ENCODE data around the gene SEMA6A.

Gene SEMA6A

GRCh38 chr5:116576053-116576713 lies 1.6 kb upstream of the SEMA6A start:
- peak; percentile 63 for ATAC-seq
- TF ChIP-seq ESRRG (CRISPR knock-in tag; IDR thresholded peaks at IDR 0.05): no peak
- TF ChIP-seq ZNF565 (CRISPR knock-in tag; conservative IDR thresholded peaks at IDR 0.05; ENCODE audit: low read depth): no peak
- no peak for TF ChIP-seq PPARA (CRISPR knock-in tag; IDR thresholded peaks at IDR 0.05; ENCODE audit: borderline replicate concordance)
- TF ChIP-seq, protein P1, sequence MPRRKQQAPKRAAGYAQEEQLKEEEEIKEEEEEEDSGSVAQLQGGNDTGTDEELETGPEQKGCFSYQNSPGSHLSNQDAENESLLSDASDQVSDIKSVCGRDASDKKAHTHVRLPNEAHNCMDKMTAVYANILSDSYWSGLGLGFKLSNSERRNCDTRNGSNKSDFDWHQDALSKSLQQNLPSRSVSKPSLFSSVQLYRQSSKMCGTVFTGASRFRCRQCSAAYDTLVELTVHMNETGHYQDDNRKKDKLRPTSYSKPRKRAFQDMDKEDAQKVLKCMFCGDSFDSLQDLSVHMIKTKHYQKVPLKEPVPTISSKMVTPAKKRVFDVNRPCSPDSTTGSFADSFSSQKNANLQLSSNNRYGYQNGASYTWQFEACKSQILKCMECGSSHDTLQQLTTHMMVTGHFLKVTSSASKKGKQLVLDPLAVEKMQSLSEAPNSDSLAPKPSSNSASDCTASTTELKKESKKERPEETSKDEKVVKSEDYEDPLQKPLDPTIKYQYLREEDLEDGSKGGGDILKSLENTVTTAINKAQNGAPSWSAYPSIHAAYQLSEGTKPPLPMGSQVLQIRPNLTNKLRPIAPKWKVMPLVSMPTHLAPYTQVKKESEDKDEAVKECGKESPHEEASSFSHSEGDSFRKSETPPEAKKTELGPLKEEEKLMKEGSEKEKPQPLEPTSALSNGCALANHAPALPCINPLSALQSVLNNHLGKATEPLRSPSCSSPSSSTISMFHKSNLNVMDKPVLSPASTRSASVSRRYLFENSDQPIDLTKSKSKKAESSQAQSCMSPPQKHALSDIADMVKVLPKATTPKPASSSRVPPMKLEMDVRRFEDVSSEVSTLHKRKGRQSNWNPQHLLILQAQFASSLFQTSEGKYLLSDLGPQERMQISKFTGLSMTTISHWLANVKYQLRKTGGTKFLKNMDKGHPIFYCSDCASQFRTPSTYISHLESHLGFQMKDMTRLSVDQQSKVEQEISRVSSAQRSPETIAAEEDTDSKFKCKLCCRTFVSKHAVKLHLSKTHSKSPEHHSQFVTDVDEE (CRISPR knock-in tag; IDR thresholded peaks at IDR 0.05): no peak
- TF ChIP-seq ARNTL (CRISPR knock-in tag; IDR thresholded peaks at IDR 0.05; ENCODE audit: borderline replicate concordance, low read depth): no peak
- no peak for TF ChIP-seq POU6F1 (CRISPR knock-in tag; IDR thresholded peaks at IDR 0.05; ENCODE audit: borderline replicate concordance, low read depth)
- no peak for TF ChIP-seq ZNF8 (CRISPR knock-in tag; IDR thresholded peaks at IDR 0.05)
- TF ChIP-seq OSR1 (CRISPR knock-in tag; IDR thresholded peaks at IDR 0.05): no peak
- no peak for TF ChIP-seq PATZ1 (CRISPR knock-in tag; IDR thresholded peaks at IDR 0.05; ENCODE audit: borderline replicate concordance)
- TF ChIP-seq BACH2 (CRISPR knock-in tag; IDR thresholded peaks at IDR 0.05; ENCODE audit: borderline replicate concordance): no peak
- no peak for TF ChIP-seq ZC3H10 (CRISPR knock-in tag; IDR thresholded peaks at IDR 0.05)
- TF ChIP-seq TOX (CRISPR knock-in tag; IDR thresholded peaks at IDR 0.05; ENCODE audit: borderline replicate concordance): no peak
- TF ChIP-seq ISL1 (CRISPR knock-in tag; IDR thresholded peaks at IDR 0.05): no peak
- TF ChIP-seq RARB (CRISPR knock-in tag; IDR thresholded peaks at IDR 0.05): no peak
- TF ChIP-seq CREB5 (CRISPR knock-in tag; IDR thresholded peaks at IDR 0.05; ENCODE audit: low read depth): no peak
- no peak for TF ChIP-seq GLIS3 (CRISPR knock-in tag; IDR thresholded peaks at IDR 0.05)
- TF ChIP-seq CSDC2 (CRISPR knock-in tag; IDR thresholded peaks at IDR 0.05): no peak
- no peak for TF ChIP-seq ZFP3 (CRISPR knock-in tag; IDR thresholded peaks at IDR 0.05)

- TF ChIP-seq TOX (CRISPR knock-in tag; IDR thresholded peaks at IDR 0.05; ENCODE audit: borderline replicate concordance) (no peak), BACH2 (CRISPR knock-in tag; IDR thresholded peaks at IDR 0.05; ENCODE audit: borderline replicate concordance) (no peak), ZC3H10 (CRISPR knock-in tag; IDR thresholded peaks at IDR 0.05) (no peak), PATZ1 (CRISPR knock-in tag; IDR thresholded peaks at IDR 0.05; ENCODE audit: borderline replicate concordance) (no peak), GLIS3 (CRISPR knock-in tag; IDR thresholded peaks at IDR 0.05) (no peak), ZFP3 (CRISPR knock-in tag; IDR thresholded peaks at IDR 0.05) (no peak)
- no peak for ATAC-seq
These were observed 866 bp upstream of the SEMA6A start for GRCh38 chr5:116575326-116576052.
